Nucleus accumbens (tissue), 56 donors: ENCODE data around the gene C10orf95.
"Not testable (repeated sequence)": the region's sequence is repeated elsewhere in the genome, so short reads cannot be mapped to it uniquely, and the experiment has no call there.

ENCODE experiments used
- DNase-seq, 56 donors: peaks; one replicate each; lab custom pipeline; 2025; lab: John Stamatoyannopoulos, UW

C10orf95 gene

DNA sequence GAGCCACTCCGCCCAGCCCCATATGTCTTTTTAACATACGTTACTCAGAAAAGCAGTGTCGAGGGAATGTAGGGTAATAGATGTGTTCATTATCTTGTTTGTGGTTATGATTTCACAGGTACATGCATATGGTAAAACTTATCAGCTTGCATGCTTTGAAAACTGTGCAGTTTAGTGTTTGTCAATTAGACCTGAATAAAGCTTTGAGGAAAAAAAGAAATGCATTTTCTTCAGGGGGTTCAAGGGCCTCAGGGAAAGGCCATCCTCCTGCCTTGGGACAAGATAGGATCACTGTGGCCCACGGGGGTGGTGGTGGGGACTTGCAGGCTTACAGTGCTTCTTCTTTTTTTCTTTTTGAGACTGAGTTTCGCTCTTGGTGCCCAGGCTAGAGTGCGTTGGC, 16.0 kb upstream of the C10orf95 start:
- no peak for DNase-seq

DNA sequence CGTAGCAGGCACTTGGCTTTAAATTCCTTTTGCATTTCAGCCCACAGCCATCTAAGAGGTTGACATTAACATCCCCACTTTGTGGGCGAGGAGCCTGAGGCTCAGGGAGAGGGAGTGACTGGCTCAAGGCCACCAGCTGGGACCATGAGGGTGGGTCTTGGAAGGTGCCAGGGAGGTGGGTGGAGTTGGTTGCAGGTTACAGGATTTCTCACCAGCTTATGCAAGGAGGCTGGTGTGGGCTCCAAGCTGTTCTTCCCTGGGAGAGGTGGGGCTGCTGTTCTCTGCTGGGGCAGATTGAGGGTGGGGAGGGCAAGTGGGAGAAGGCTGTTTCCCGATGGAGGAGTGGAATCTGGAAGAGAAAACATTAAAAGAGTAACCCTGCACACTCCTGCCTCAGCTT, 14.1 kb upstream of the C10orf95 start:
- DNase-seq: peak in 9 of 56 donors; percentile 12 to 48 (median 27)

DNA sequence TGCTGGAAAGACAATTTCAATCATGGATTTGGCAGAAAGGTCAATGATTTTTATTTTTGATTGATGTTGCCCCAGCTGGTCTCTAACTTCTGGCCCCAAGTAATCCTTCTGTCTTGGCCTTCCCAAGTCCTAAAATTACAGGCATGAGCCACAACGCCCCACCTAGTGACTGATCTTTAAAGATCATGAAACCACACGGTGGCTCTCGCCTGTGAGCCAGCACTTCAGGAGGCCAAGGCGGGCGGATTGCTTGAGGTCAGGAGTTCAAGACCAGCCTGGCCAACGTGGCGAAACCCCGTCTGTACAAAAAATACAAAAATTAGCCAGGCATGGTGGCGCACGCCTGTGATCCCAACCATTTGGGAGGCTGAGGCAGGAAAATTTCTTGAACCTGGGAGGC, 12.6 kb upstream of the C10orf95 start:
- no peak for DNase-seq

DNA sequence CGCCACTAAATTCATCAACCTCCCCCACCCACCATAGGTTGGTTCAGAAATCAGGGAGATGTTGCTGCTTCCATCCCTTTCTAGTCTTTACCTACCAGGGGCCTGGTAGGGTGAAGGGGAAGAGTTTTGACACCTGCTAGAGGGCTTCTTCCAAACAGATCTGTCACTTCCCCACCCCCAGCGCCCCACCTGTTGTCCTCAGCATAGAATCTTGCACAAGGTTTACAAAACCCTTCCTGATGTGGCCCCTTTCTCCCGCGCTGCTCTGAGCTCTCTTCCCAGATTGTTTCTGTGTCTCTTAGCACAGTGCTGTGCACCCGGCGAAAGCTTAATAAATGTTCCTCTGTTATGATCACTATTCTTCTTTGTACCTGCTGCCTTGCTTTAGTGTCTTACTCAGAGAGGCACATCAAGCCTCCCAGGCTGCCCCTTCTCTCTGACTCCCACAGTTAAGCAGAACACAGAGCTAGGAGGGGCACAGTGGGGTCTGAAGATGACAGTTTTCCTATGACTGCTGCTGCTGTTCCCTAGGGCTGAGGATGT, 11.2 kb upstream of the C10orf95 start:
- DNase-seq: no peak

DNA sequence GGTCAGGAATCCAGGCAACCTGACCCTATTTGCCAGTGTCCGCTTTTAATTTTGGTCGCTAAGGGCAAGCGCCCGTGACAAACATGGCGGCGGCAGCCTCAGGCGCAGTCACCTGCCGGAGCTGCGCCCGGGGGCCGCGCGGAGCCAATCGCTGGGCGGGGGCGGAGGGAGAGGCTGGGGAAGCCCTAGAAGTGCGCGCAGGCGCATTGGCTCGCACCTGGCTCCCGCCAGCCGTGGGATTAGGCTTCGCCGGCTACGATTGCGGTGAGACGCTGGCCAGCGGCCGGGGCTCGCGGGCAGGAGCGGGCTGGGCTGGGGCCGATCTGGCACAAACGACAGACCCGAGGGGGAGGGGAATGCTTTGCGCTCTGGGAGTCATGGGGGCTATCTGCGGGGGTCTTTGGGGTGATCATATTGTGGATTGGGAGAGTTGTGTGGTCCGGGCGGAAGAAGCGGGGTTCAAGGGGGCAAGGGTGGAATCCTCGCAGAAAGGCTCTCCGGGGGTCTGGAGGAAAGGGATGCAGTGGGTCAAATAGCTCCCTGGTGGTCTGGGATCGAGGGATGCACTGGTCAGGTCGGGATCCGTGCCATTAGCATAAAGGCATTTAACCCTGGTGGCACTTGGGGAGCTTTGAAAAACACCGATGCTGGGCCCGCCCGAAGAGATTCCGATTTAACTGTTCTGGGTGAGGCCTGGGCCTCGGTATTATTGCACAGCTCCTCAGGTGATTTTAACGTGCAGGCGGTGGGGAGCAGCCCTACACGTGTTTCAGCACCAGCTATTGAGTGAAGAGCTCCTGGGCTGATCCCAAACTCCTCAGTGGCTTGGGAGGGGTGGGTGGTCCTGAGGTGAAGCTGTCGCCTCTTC, 10.1 kb upstream of the C10orf95 start:
- DNase-seq: peak in 54 of 56 donors; percentile 48 to 92 (median 79)

DNA sequence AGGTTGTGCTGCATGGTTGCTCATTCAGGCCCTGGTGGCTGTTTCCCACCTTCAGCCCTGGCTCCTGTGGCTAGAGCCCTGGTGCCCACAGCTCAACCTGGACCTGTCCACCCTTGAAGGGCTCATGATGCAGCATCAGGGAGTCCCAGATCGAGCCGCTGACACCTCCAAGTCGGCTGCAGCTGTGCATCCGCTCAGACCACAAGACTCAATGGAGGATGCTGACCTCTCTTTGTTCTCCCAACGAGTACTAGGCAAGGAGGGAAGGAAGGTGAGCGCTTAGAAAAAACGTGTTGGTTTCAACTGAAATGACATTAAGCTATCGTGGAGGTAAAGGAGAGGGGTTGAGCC, 9.5 kb upstream of the C10orf95 start:
- peak in 1 of 56 donors; percentile 40 for DNase-seq

DNA sequence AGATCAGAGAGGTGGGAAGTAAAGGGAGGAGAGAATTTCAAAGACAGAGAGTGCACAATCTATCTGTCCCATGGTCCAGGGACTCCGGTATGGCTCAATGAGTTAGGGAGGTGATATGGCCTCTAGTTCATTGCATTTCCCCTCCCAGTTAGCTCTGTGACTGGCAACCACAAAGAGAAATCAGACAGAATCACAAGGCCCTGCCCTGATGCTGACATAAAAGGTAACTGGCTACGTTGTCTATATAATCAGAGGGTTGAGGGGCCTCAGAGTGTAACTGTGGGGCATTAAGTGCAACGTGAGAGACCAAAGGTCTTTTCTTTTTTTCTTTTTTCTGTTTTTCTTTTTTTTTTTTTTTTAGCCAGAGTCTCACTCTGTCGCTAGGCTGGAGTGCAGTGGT, 7.3 kb upstream of the C10orf95 start:
- no peak for DNase-seq

DNA sequence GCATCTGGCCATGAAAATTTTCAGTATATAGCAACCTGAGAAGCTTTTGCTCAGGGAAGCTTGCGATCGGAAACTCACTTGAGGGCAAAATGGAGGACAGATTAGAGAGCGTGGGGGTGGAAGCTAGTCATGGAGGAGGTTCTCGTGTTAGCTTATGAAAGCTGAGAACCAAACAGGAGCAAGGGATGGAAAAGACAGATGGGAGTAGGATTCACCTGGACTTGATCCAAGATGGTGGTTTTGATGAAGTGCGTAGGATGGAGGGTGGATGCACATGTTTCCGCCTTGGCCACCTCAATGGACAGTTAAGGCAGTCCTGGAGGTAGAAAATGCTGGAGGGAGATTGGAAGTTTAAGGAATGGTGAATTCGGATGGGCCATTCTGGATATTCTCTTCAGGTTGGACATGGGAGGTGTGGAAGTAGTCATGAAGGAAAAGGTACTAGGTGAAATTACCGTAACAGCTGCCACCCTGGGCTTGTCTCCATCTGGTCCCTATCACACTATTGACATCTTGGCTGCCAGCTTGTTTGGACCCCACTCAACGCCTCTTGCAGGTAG, 6.3 kb upstream of the C10orf95 start:
- DNase-seq: no peak

DNA sequence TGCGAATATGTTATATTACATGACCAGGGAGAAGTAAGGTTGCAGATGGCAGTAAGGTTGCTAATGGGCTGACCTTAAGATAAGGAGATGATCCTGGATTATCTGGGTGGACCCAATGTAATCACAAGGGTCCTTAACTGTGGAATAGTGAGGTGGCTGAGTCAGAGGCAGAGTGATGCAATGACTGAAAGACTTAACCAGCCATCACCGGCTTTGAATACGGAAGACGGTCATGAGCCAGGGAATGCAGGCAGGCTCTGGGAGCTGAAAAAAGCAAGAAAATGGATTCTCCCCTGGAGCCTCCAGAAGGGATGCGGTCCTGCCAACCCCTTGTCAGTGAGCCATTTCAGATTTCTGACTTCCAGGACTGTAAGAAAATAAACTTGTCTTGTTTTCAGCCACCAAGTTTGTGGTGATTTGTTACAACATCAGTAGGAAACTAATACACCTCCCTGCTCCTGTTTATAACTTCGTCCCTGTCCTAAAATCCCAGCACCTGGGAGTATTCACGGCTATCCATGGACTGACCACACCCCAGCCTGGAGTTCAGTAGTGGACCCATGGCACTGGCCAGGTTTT, 4.6 kb upstream of the C10orf95 start:
- DNase-seq: no peak

DNA sequence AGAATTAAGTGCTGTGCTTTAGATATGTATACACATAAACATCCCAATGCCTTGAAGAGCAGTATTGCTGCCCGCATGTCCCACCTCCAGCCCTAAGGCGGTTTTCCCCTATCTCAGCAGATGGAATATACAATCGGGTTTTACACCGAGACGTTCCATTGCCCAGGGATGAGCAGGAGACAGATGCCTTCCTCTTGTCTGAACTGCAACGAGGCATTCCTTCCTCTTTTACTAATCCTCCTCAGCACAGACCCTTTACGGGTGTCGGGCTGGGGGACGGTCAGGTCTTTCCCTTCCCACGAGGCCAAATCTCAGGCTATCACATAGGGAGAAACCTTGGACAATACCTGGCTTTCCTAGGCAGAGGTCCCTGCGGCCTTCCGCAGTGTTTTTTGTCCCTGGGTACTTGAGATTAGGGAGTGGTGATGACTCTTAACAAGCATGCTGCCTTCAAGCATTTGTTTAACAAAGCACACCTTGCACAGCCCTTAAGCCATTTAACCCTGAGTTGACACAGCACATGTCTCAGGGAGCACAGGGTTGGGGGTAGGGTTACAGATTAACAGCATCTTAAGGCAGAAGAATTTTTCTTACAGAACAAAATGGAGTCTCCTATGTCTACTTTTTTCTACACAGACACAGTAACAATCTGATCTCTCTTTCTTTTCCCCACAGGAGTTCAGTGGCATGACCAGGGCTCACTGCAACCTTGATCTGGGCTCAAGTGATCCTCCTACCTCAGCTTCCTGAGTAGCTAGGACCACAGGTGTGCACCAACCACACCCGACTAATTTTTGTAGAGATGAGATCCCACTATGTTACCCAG, 3.5 kb upstream of the C10orf95 start:
- DNase-seq: not testable (repeated sequence)

DNA sequence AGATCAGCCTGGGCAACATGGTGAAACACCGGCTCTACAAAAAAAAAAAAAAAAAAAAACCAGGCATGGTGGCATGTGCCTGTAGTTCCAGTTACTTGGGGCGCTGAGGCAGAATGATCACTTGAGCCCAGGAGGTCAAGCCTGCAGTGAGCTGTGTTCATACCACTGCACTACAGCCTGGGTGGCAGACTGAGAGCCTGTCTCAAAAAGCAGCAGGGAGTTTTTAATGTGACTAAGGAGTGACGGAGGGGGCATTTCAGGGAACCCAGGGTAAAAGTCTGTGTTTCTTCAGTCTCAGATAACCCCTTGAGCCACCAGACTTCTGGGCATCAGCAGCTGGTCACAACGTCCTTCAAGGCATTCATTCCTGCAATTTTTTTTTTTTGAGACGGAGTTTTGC, 2.2 kb upstream of the C10orf95 start:
- DNase-seq: no peak

DNA sequence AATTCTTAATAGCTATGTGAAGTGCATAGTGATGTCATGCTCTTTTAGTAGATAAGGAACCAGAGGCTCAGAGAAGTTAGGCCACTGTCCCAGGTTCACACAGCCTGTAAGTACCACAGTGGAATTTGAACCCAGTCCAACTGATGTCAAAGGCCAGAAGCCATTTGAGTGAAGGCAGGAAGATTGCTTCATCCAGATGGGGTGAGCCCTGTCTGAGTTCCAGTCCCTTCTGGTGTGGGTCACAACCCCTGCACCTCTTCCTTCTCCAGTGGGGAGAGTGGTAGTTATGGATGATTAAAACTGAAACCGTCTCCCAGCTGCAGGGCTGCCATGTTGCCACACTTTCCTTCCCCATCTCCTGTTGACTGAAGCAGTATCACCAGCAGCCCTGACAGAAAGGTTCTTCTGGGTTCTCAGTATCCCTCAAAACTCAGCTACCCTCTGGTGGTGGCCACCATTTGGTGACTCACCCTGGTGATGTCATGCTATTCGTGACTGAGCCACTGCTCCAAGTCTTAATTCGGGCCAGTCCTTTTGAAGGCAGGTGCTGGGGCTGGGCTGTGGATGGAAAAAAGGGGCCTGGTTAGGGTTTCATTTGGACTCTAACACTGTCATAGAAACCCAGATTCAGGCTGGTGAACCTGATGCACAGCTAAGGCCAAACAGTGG, 1.5 kb upstream of the C10orf95 start:
- peak in 13 of 56 donors; percentile 7 to 39 (median 17) for DNase-seq

DNA sequence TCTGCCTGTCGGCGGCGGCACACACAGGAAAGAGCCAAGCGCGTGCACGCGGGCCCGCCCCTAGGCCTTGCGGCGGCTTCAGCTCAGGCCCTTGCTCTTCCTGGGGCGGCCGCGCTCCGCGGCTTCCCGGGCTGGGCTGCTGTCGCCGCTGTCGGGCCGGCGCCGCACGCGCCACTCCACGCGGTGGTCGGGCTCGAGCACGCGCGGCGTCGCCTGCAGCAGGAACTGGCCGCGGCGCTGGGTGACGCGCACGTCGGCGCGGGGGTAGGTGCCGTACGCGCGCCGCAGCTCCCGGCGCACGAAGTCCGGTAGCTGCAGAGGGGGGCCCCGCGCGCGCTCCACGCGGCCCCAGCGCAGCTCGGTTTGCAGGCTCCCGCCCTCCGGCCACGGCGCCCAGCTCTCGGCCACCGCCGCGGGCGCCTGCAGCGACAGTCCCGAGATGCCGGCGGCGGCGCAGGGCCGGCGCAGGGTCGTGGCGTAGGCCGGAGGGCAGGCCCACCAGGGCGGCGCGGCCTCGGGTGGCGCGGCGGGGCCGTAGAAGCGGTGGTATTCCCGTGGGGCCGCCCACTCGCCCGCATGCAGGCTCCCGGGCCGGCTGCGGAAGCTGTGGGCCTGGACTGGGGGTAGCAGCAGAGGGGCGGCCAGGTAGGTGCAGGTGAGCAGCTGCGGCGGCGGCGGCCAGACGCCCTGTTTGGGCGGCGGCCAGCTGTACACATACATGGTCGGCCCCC, 804 bp downstream of the C10orf95 start:
- DNase-seq: peak in 54 of 56 donors; percentile 27 to 88 (median 66)

DNA sequence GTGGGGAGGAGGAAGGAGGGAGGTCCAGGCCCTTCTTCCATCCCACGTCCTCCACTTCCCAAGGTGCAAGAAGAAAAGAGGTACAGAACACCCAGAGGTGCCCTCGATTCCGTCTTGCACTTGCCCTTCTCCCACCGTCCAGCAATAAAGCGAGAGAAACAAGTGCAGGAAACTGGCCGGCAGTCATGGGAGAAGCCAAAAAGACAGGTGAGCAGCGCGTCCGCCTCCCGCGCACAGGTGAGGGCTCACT, 1.3 kb downstream of the C10orf95 start:
- no peak for DNase-seq

DNA sequence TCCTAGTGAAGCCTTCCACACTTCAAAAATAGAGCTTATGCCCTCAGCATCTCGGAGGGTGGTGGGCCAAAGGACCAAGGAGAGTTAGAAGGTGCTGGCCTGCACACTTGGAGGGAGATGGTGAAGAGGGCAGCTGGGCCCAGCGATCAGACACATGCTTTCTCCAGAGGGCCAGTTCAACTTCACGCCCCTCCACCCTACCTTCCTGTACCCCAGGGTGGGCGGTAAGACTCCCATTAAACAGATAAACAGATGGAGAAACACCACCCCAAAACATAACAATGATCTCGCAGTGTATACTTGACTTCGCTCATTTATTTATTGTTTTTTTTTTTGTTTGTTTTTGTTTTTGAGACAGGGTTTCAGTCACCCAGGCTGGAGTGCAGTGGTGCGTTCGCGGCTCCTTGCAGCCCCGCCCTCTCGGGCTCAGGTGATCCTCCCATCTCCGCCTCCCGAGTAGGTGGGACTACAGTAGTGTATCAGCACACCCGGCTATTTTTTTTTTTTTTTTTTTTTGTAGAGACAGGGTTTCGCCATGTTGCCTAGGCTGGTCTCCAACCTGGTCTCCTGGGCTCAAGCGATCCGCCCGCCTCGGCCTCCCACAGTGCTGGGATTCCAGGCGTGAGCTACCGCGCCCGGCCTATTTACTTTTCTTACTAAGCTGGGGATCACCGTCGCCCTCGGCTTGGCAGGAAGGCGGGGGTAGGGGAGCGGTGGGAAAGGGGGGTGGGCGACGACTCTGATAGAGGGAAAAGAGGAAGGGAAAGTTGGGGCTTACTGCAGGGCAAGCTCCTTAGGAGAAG, 1.8 kb downstream of the C10orf95 start:
- DNase-seq: peak in 37 of 56 donors; percentile 19 to 85 (median 43)

DNA sequence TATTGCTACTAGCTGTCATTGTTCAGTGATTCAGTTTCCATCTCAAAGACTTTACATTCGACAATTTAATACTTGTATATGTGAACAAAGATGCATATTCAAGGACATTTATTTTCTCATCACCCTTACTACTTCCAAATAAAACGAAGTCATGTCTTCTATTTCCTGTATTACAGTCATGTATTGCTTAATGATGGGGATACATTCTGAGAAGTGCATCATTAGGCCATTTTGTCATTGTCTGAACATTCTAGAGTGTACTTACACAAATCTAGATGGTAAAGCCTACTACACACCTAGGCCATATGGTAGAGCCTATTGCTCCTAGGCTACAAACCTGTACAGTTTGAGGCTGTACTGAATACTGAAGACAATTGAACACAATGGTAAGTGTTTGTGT, 6.5 kb downstream of the C10orf95 start:
- DNase-seq: no peak

DNA sequence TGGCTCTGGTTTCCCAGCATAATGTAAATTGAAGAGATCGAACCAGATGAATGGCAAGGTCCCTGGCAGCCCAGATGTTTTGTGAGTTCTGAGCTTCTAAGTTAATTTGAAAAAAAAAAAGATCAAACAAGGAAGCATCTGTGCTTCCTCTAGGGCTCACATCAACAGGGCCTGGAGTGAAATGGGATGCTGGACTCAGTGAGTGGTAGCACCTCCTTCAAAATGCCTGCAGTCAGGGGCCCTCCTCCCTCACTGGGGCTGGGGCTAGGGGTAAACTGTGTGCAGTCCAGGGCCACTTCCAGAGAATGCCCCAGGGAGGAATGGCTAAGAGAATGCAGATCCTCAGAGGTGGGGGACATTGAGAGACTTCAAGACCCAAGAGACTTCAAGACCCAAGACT, 13.0 kb downstream of the C10orf95 start:
- no peak for DNase-seq

DNA sequence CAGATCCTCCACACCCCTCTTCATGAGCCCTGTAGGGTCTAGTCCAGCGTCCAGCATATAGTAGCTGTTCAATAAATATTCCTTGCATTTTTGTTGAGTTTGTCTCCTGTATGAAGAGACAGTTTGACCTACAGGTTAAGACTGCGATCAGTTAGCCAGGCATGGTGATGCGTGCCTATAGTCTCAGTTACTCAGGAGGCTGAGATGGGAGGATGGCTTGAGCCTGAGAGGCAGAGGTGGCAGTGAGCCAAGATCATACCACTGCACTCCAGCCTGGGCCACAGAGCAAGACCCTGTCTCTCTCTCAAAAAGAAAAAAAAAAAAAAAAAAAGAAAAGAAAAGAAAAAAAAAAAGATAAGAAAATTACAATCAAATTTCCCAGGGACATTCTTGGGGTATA, 13.8 kb downstream of the C10orf95 start:
- DNase-seq: no peak

DNA sequence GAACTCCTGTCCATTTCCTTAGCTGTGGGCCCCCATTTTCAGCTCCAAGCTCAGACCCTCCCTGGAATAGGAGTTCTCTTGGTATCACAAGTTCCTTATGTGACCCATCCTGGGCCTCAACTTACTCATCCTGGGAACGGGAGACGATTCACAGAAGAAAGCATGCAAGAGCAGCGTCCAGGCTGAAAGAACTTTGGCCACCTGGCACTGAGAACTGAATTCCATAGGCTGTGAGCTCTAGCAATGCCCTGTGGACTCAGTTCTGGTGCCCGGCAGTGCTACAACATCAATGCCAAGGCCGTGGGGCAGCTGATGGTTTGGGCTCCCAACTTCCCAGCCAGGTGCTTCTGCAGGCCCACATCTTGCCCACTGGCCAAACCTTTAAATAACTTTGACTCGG, 15.0 kb downstream of the C10orf95 start:
- no peak for DNase-seq
